GM12872 (cell line): ENCODE data around the gene HABP2.

Experiments
- TF ChIP-seq, protein P1 (sequence below): IDR thresholded peaks from 3 replicates; pipeline ENCODE4 v1.5.1; 2011; ENCODE audit warnings: low read depth, mild to moderate bottlenecking, low read length, moderate library complexity; ENCODE audit not compliant: insufficient read depth

The HABP2 gene

DNA sequence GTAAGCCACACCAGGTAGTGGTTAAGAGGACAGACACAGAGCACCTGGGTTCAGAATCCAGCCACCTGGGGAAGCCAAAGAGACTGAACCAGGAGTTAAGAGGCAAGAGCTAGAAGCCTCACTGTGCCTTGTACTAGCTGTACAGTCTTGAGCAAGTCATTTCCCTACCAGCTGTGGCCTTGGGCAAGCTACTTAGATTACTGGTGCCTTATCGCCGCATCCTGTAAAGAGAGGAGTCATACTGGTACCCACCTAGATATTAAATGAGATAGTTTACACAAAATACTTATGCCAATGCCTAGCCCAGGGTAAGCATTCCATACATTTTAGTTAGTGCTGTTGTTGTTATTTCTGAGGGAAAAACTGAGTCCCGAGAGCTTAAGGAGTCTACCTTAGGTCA, 47.7 kb downstream of the HABP2 start:
- TF ChIP-seq, protein P1, sequence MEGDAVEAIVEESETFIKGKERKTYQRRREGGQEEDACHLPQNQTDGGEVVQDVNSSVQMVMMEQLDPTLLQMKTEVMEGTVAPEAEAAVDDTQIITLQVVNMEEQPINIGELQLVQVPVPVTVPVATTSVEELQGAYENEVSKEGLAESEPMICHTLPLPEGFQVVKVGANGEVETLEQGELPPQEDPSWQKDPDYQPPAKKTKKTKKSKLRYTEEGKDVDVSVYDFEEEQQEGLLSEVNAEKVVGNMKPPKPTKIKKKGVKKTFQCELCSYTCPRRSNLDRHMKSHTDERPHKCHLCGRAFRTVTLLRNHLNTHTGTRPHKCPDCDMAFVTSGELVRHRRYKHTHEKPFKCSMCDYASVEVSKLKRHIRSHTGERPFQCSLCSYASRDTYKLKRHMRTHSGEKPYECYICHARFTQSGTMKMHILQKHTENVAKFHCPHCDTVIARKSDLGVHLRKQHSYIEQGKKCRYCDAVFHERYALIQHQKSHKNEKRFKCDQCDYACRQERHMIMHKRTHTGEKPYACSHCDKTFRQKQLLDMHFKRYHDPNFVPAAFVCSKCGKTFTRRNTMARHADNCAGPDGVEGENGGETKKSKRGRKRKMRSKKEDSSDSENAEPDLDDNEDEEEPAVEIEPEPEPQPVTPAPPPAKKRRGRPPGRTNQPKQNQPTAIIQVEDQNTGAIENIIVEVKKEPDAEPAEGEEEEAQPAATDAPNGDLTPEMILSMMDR: no peak

DNA sequence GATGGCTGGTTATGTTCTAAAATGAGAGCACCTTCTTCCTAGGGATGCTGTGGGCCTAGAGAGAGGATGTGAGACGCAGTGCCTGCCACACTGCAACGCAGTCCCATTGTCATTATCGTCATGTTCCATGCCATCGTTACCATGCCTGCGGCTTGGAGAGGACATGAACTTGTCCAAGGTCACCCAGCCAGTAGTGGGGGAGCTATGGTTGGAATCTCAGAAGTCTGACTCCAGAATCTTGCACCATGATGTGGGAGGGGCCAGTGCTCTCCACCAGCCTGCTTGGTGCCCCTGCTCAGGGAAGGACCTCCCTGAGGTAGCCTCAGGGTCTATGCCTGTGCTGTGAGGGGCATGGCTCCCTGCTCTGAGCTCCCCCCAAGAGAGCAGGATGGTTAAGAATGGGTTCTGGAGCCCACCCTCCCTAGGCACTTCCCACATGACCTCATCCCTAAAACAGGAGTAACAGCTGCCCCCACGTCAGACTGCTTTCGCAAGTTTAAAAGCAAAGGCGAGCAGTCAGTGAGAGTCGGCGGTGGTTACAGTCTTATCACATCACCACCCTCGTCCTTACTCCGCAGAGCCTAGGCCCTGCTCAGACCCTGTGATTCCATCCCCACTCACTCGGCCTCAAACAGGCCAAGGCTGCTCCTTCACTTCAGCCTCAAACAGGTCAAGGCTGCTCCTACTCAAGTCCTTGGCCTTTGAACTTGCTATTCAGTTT, 50.4 kb downstream of the HABP2 start:
- TF ChIP-seq, protein P1: no peak

DNA sequence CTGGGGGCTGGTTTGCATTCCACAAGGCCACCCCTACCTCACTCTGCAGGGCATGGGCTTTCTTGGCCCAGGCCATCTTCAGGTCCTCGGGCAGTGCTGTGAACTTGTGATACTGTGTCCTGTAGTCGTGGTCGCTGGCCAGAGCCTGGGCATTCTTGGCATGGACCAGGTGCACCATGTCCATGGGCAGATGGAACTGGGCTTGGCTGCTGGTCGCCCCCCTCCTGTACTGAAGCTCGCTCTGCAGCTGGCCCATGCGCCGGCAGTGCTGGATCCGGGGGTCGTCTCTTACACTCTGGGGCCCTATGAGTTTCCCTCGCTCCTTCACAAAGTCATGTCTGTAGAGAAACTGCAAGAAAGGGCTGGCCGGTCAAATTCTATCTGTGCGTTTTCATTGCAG, 51.7 kb downstream of the HABP2 start:
- TF ChIP-seq, protein P1: no peak

DNA sequence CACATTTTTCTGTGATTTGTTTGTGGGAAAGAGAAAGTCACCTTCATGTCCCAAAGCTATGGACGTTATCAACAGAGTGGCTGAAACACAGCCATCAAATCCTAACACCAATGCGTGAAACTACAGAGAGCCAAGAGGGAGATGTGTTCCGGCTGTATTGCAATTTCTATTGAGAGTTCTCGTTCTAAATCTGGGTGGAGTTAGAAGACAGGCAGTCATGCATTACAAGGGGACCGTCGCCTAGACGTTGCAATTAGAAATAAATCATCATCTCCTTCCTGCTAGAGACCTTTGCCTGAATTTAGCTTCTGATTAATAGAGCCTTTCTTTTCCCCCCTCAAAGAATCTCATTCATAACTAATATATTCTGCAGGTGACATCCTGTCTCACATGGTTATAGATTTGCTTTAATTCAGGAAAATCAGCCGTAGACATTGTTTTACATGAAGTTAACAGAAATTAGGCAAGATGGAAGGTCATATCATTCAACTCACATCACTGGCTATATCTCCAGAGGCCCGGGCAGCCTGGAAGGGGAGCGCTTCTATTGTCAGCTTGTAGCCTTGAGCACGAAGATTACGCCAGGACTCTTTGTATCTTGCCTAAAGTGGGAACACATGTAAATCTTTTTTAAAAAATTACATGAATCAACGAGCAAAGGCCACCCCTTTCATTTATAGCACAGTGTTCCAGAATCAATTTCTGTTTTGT, 52.6 kb downstream of the HABP2 start:
- TF ChIP-seq, protein P1: no peak

DNA sequence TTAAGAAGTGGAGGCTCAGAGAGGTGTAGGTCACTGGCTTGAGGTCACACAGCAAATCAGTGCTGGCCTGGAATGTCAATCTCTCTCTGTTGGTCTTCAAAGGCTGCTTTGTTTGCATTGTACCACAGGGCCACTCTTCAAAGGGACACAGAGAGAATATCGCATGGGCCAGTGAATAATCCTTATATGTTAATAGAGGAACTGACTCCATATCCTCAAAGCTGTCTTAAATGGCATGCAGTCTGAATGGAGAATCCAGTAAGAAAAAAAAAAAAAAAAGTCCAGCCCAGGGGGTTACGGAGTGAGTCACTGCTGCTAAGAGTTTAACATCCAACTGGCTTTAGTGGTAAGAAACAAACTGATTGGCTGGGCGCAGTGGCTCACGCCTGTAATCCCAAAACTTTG, 56.9 kb downstream of the HABP2 start:
- TF ChIP-seq, protein P1: no peak

DNA sequence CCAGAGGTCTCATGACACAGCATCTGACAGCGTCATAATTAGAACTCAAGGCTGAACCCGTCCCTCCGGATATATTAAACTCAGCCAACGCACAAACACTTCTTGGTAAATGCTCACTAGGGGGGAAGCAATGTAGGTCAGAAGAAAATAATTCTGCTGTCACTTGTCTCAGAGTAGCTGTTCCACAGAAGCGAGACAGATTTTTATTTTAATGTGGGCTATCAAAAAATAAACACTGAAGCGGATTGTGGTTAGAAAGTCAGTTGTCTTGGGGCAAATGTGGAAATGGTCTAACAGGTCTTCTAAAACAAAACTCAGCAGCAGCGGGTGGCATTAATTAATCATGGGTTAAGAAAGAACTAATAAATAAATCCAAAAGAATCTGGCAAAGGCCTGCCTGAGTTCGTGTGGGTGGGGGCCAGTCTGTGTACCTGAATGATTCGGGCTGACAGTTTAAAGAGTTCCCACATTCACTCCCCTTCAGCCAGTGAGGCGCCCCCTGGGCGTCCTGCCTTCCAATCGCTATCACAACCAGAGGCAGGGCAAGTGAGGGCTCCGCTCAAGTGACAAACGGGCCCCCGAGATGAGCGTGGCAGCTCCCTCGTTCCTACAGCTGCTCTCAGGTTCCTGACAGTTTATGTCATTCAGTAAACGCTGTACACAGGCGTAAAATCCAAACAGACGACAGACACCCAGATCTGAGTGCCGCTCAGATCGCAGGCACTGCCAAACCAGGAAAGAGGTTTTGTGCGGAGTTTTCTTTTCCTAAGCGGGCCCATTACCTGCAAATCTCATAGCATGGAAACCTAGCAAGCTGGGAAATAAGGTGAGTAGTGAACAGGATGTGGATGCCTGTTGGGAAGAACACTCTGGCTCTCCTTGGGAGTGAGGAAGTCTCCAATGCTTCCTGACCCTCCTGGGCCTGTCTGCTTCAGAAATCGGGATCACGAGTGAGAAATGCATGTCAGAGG, 58.1 kb downstream of the HABP2 start:
- TF ChIP-seq, protein P1: no peak

DNA sequence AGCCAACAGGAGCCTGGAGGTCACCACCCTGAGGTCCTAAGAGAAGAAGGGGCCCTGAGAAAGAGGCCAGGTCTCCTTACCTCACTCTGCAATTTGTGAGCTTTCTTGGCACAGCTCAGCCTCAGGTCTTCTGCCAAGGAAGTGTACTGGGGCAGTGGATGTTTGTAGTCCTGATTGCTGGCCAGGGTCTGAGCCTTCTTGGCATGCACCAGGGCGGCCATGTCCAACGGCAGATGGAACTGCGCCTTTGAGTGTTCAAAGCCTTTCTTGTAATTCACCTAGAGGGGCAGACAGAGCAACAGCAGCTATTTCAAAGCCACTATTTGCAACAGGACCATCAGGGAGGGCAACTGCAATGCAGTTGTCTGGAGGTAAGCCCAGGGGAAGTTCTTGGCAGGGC, 59.3 kb downstream of the HABP2 start:
- TF ChIP-seq, protein P1: no peak
